HCT116 (cell line): ENCODE data around the gene CACNA2D3. TPM values are rescaled to one million over a fixed set of nuclear protein-coding genes. Genes with fewer than 3 reads are reported as not detected.

Source experiments
- ATAC-seq: fragments of 200-7000 bp; cut with Tn5 transposase; 2 replicates; pipeline ENCODE4 v1.9.1; 2020; ENCODE audit warnings: mild to moderate bottlenecking, moderate library complexity
- BruUV-seq: library from RNA; stranded (reverse); fragments of 400-500 nt; replicated peaks from 2 replicates; lab custom pipeline; 2021; lab: Mats Ljungman, UMichigan
- CTCF ChIA-PET: fragments of 300-600 bp; sonication (Branson Sonifier 250); formaldehyde crosslinking; loops from one replicate; lab custom pipeline; 2021; ENCODE audit warnings: antibody characterized with exemption; lab: Charles Lee
- POLR2A ChIA-PET: fragments of 300-600, 350-600 bp; sonication (Branson Sonifier 250); formaldehyde crosslinking; loops from one replicate; lab custom pipeline; 2021; ENCODE audit warnings: antibody characterized with exemption; lab: Charles Lee
- RAD21 ChIA-PET, 2 experiments: fragments of 300-600 bp; sonication (Branson Sonifier 250); formaldehyde crosslinking; loops; one replicate each; lab custom pipeline; 2023; ENCODE audit warnings: low total read pairs in 2 of 2; ENCODE audit not compliant: uncharacterized antibody in 2 of 2, unreplicated experiment in 2 of 2, low non-redundant PET in 1 of 2; lab: Charles Lee
- DNase-seq: peaks from one replicate; pipeline ENCODE4 v3.0.0-alpha.2; 2010; ENCODE audit warnings: low read depth, low spot score
- H2AFZ ChIP-seq: fragments of 200-600 bp; shearing (Covaris generic), sonication (generic); 2 replicates; pipeline ENCODE4 v1.6.1; 2017; ENCODE audit warnings: low read depth, mixed run types, mixed read lengths, antibody characterized with exemption, low read length; ENCODE audit not compliant: poor library complexity, severe bottlenecking
- H3K27ac ChIP-seq: 2 replicates; pipeline ENCODE4 v1.5.1; 2012; ENCODE audit warnings: low read depth, low read length
- H3K27me3 ChIP-seq: fragments of 200-600 bp; sonication (generic); 2 replicates; pipeline ENCODE4 v1.6.1; 2016; ENCODE audit warnings: mixed run types, low read length, mixed read lengths; ENCODE audit not compliant: insufficient read depth
- H3K36me3 ChIP-seq, 2 experiments: fragments of 200-500 bp in 1 of 2; fragments of 200-600 bp in 1 of 2; sonication (Bioruptor generic) in 1 of 2; sonication (generic) in 1 of 2; 2 replicates each; pipeline versions ENCODE4 v1.5.1 to v1.6.1; 2014 to 2016; ENCODE audit warnings: low read length in 2 of 2, inconsistent platforms in 1 of 2, mixed read lengths in 1 of 2, mixed run types in 1 of 2; ENCODE audit not compliant: insufficient read depth in 2 of 2, control insufficient read depth in 1 of 2
- H3K4me1 ChIP-seq, 2 experiments: fragments of 200-600 bp in 1 of 2; sonication (generic) in 1 of 2; 2 replicates each; pipeline versions ENCODE4 v1.5.1 to v1.6.1; 2012 to 2017; ENCODE audit warnings: low read length in 2 of 2, inconsistent platforms in 1 of 2, mild to moderate bottlenecking in 1 of 2, mixed read lengths in 1 of 2, mixed run types in 1 of 2, moderate library complexity in 1 of 2; ENCODE audit not compliant: insufficient read depth in 2 of 2, control insufficient read depth in 1 of 2
- H3K4me2 ChIP-seq: fragments of 200-600 bp; sonication (generic); 2 replicates; pipeline ENCODE4 v1.6.1; 2017; ENCODE audit warnings: mixed run types, low read length, mixed read lengths
- H3K4me3 ChIP-seq, 2 experiments: fragments of 200-600 bp in 1 of 2; sonication (generic) in 1 of 2; replicated peaks in 1 of 2; 2 replicates each; pipeline ENCODE4 v1.5.1; 2011 to 2016; ENCODE audit warnings: low read length in 2 of 2, control low read depth in 1 of 2, low read depth in 1 of 2, mild to moderate bottlenecking in 1 of 2, mixed read lengths in 1 of 2, mixed run types in 1 of 2
- H3K79me2 ChIP-seq: fragments of 200-600 bp; sonication (generic); 2 replicates; pipeline ENCODE4 v1.6.1; 2017; ENCODE audit warnings: mild to moderate bottlenecking, mixed run types, low read length, moderate library complexity, mixed read lengths; ENCODE audit not compliant: insufficient read depth
- H3K9ac ChIP-seq: fragments of 200-600 bp; sonication (generic); 2 replicates; pipeline ENCODE4 v1.6.1; 2016; ENCODE audit warnings: low read length, mixed read lengths
- H3K9me2 ChIP-seq: fragments of 200-600 bp; sonication (generic), shearing (Covaris generic); 2 replicates; pipeline ENCODE4 v1.6.1; 2017; ENCODE audit warnings: mixed run types, mild to moderate bottlenecking, moderate library complexity; ENCODE audit not compliant: insufficient read depth
- H3K9me3 ChIP-seq, 2 experiments: fragments of 200-500 bp in 1 of 2; fragments of 200-600 bp in 1 of 2; sonication (Bioruptor generic) in 1 of 2; sonication (generic) in 1 of 2; 2 replicates each; pipeline ENCODE4 v1.6.1; 2014 to 2017; ENCODE audit warnings: low read length in 2 of 2, mixed read lengths in 2 of 2, inconsistent platforms in 1 of 2, low read depth in 1 of 2, mild to moderate bottlenecking in 1 of 2, mixed run types in 1 of 2, moderate library complexity in 1 of 2; ENCODE audit not compliant: control insufficient read depth in 1 of 2, insufficient read depth in 1 of 2
- H4K20me1 ChIP-seq: fragments of 200-600 bp; sonication (generic), shearing (Covaris generic); 2 replicates; pipeline ENCODE4 v1.6.1; 2017; ENCODE audit warnings: mixed run types, mild to moderate bottlenecking, moderate library complexity; ENCODE audit not compliant: insufficient read depth
- CTCF ChIP-seq, 3 experiments: fragments of 200-600 bp in 1 of 3; sonication (generic) in 1 of 3; IDR thresholded peaks in 2 of 3; conservative IDR thresholded peaks in 1 of 3; 2 replicates each; pipeline ENCODE4 v1.5.1; 2012 to 2017; ENCODE audit warnings: low read depth in 2 of 3, low read length in 2 of 3, antibody characterized with exemption in 1 of 3, borderline replicate concordance in 1 of 3, control low read depth in 1 of 3, mild to moderate bottlenecking in 1 of 3, mixed read lengths in 1 of 3, mixed run types in 1 of 3, moderate library complexity in 1 of 3; ENCODE audit not compliant: insufficient read depth in 1 of 3
- REST ChIP-seq: IDR thresholded peaks from 2 replicates; pipeline ENCODE4 v1.6.1; 2012; ENCODE audit warnings: low read depth
- SRF ChIP-seq: IDR thresholded peaks from 2 replicates; pipeline ENCODE4 v1.6.1; 2012; ENCODE audit warnings: low read depth
- intact Hi-C: fragments of 100-400 bp; cut with micrococcal nuclease; formaldehyde crosslinking; loops from 2 replicates; pipeline ENCODE4 v1.10.0; 2022
- total RNA-seq: library from RNA; stranded (reverse); gene quantifications from one replicate; pipeline ENCODE4 v1.2.1, GENCODE V29; 2021; ENCODE audit not compliant: unreplicated experiment

Gene CACNA2D3
- total RNA-seq, 1 experiment from 2014 or later, result 0.20 TPM

- H3K9me2 ChIP-seq, result no peaks in the 10 kb centered on the region
- H3K9me3 ChIP-seq, result peaks cover 0 to 6% of the 10 kb centered on the region in 2 experiments; a peak in 1 of 4 replicates
- H3K36me3 ChIP-seq, result no peaks in the 10 kb centered on the region
- H3K4me3 ChIP-seq, result no peak overlapping the region
- H3K27ac ChIP-seq, result no peak overlapping the region
- RAD21 ChIA-PET, result no interaction called here
- H3K79me2 ChIP-seq, result no peaks in the 10 kb centered on the region
- no peak for TF ChIP-seq CTCF (IDR thresholded peaks at IDR 0.05 in 2 of 3, conservative IDR thresholded peaks at IDR 0.05 in 1 of 3; ENCODE audit: borderline replicate concordance in 1 of 3, insufficient read depth in 1 of 3, low read depth in 2 of 3, low read length in 2 of 3)
- TF ChIP-seq REST, result no peak
- no peak for TF ChIP-seq SRF
- TF ChIP-seq, all 23 proteins: peak for 0
- no peak for ATAC-seq
- Histone ChIP-seq H3K27me3 (no peaks in the 10 kb centered on the region), H3K9ac (no peak overlapping the region), H3K4me1 (no peaks in the 10 kb centered on the region), H4K20me1 (no peaks in the 10 kb centered on the region), H2AFZ (no peak overlapping the region), H3K4me2 (no peak overlapping the region)
- no peak for DNase-seq
- ChIA-PET POLR2A (no interaction called here), CTCF (no interaction called here)
- intact Hi-C loops, result loop anchor here (10.0 kb wide), 1 partner anchor 1187 kb away; no protein-coding TSS in a partner anchor
- BruUV-seq, result no TSS peak
Measured at GRCh38 chr3:54858093-54858785, 735.9 kb downstream of the CACNA2D3 start.
